Natural killer cell (primary cell): ENCODE measurements around the gene CPNE4. TPM values are rescaled to one million over a fixed set of nuclear protein-coding genes. Genes with fewer than 3 reads are reported as not detected.

Experiments
- ATAC-seq, 3 donors: fragments of 150-1000 bp in 2 of 3; fragments of 200-7000 bp in 1 of 3; cut with Tn5 transposase; 1 replicate in 1 of 3; 2 replicates in 2 of 3; pipeline ENCODE4 v1.10.0; 2021; ENCODE audit warnings: mild to moderate bottlenecking in 2 of 3, moderate library complexity in 2 of 3
- DNase-seq, 2 donors: peaks; one replicate each; pipeline versions ENCODE4 v3.0.0 to v3.0.0-alpha.2; 2013 to 2021; ENCODE audit warnings: mixed read lengths in 1 of 2
- H3K27ac ChIP-seq: one replicate; pipeline ENCODE4 v1.5.1; 2013; ENCODE audit warnings: mild to moderate bottlenecking, low read length
- H3K27me3 ChIP-seq: one replicate; pipeline ENCODE4 v1.6.1; 2013; ENCODE audit warnings: low read length; ENCODE audit not compliant: control insufficient read depth, insufficient read depth
- H3K36me3 ChIP-seq: one replicate; pipeline ENCODE4 v1.6.1; 2013; ENCODE audit warnings: low read length; ENCODE audit not compliant: control insufficient read depth, insufficient read depth
- H3K4me1 ChIP-seq: one replicate; pipeline ENCODE4 v1.6.1; 2013; ENCODE audit warnings: low read length; ENCODE audit not compliant: control insufficient read depth, insufficient read depth
- H3K4me3 ChIP-seq: one replicate; pipeline ENCODE4 v1.5.1; 2013; ENCODE audit warnings: low read length
- H3K9me3 ChIP-seq: one replicate; pipeline ENCODE4 v1.6.1; 2013; ENCODE audit warnings: low read length; ENCODE audit not compliant: control insufficient read depth, insufficient read depth
- H3K27ac Mint-ChIP-seq, 2 donors: one replicate each; pipeline ENCODE4 v1.8.0; 2022; ENCODE audit warnings: mild to moderate bottlenecking in 2 of 2, mixed read lengths in 2 of 2, moderate library complexity in 1 of 2
- H3K27me3 Mint-ChIP-seq, 2 donors: one replicate each; pipeline ENCODE4 v1.8.0; 2022; ENCODE audit warnings: low read depth in 2 of 2, mixed read lengths in 2 of 2
- H3K36me3 Mint-ChIP-seq: one replicate; pipeline ENCODE4 v1.8.0; 2022; ENCODE audit warnings: mixed read lengths
- H3K4me1 Mint-ChIP-seq, 2 donors: one replicate each; pipeline ENCODE4 v1.8.0; 2022; ENCODE audit warnings: mixed read lengths in 2 of 2
- H3K4me3 Mint-ChIP-seq: one replicate; pipeline ENCODE4 v1.8.0; 2022; ENCODE audit warnings: mild to moderate bottlenecking, moderate library complexity, mixed read lengths
- H3K9me3 Mint-ChIP-seq, 2 donors: one replicate each; pipeline ENCODE4 v1.8.0; 2022; ENCODE audit warnings: mixed read lengths in 2 of 2
- WGBS: methylation state at CpG from one replicate; pipeline ENCODE4 v1.1.7; 2013; ENCODE audit warnings: missing lambda C conversion rate; ENCODE audit not compliant: insufficient coverage; 5-methylcytosine and 5-hydroxymethylcytosine counted together
- intact Hi-C: fragments of 100-400 bp; cut with micrococcal nuclease; formaldehyde crosslinking; loops from one replicate; pipeline ENCODE4 v1.14.2; 2022
- total RNA-seq, 4 donors: library from RNA; stranded (reverse); fragments of 120-200 nt in 1 of 4; gene quantifications; one replicate each; pipeline versions ENCODE4 v1.2.3 to v1.2.4, GENCODE V29; 2013 to 2022
- TF ChIP-seq, protein P1 (sequence below): fragments of 200-600 bp; IDR thresholded peaks from one replicate; pipeline ENCODE4 v1.8.0; 2022; ENCODE audit warnings: antibody characterized with exemption

Gene CPNE4
- total RNA-seq, 3 donors from 2014 or later (not counting 1 experiment from before 2014, with no cell fraction given) = not detected

- Mint-ChIP-seq H3K4me3 (no peak overlapping the region), H3K9me3 (no peaks in the 10 kb centered on the region), H3K4me1 (no peaks in the 10 kb centered on the region), H3K27me3 (peaks cover under 1 to 4% of the 10 kb centered on the region in 2 donors), H3K27ac (no peak overlapping the region), H3K36me3 (no peaks in the 10 kb centered on the region)
- TF ChIP-seq, protein P1, sequence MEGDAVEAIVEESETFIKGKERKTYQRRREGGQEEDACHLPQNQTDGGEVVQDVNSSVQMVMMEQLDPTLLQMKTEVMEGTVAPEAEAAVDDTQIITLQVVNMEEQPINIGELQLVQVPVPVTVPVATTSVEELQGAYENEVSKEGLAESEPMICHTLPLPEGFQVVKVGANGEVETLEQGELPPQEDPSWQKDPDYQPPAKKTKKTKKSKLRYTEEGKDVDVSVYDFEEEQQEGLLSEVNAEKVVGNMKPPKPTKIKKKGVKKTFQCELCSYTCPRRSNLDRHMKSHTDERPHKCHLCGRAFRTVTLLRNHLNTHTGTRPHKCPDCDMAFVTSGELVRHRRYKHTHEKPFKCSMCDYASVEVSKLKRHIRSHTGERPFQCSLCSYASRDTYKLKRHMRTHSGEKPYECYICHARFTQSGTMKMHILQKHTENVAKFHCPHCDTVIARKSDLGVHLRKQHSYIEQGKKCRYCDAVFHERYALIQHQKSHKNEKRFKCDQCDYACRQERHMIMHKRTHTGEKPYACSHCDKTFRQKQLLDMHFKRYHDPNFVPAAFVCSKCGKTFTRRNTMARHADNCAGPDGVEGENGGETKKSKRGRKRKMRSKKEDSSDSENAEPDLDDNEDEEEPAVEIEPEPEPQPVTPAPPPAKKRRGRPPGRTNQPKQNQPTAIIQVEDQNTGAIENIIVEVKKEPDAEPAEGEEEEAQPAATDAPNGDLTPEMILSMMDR = no peak
- intact Hi-C loops = no loop called here
- no peaks in the 10 kb centered on the region for H3K4me1 ChIP-seq
- DNase-seq (no peak), ATAC-seq (no peak)
- no peak overlapping the region for H3K4me3 ChIP-seq
- H3K36me3 ChIP-seq = no peaks in the 10 kb centered on the region
- no peak overlapping the region for H3K27ac ChIP-seq
- H3K9me3 ChIP-seq = no peaks in the 10 kb centered on the region
- H3K27me3 ChIP-seq = no peaks in the 10 kb centered on the region
Observed at GRCh38 chr3:132042681-132043080, 7.9 kb upstream of the CPNE4 start.

GRCh38 chr3:132038198-132038825 is 3.5 kb upstream of the CPNE4 start:
- no peaks in the 10 kb centered on the region for H3K36me3 ChIP-seq
- Mint-ChIP-seq H3K36me3 (no peaks in the 10 kb centered on the region), H3K4me3 (no peak overlapping the region), H3K27me3 (peaks cover 20 to 35% of the 10 kb centered on the region in 2 donors), H3K4me1 (peaks cover 0 to 6% of the 10 kb centered on the region in 2 donors), H3K9me3 (peaks cover 0 to 3% of the 10 kb centered on the region in 2 donors), H3K27ac (no peak overlapping the region)
- H3K9me3 ChIP-seq = peaks cover 6% of the 10 kb centered on the region
- H3K27ac ChIP-seq = no peak overlapping the region
- TF ChIP-seq, protein P1 = no peak
- ATAC-seq (no peak), DNase-seq (no peak)
- intact Hi-C loops = loop anchor here (10.0 kb wide), 1 partner anchor 984 kb away; no protein-coding TSS in a partner anchor
- no peaks in the 10 kb centered on the region for H3K4me1 ChIP-seq
- WGBS = 8% methylated on average over 1 of the region's 1 CpG
- peaks cover 23% of the 10 kb centered on the region for H3K27me3 ChIP-seq
- no peak overlapping the region for H3K4me3 ChIP-seq

- DNase-seq = no peak
- H3K27me3 ChIP-seq = peaks cover 24% of the 10 kb centered on the region
- 71% methylated on average over 3 of the region's 3 CpGs for WGBS
- TF ChIP-seq, protein P1 = no peak
- Mint-ChIP-seq H3K36me3 (no peaks in the 10 kb centered on the region), H3K27me3 (peaks cover 27 to 42% of the 10 kb centered on the region in 2 donors), H3K9me3 (peaks cover 0 to 3% of the 10 kb centered on the region in 2 donors), H3K27ac (no peak overlapping the region), H3K4me1 (peaks cover 0 to 6% of the 10 kb centered on the region in 2 donors), H3K4me3 (no peak overlapping the region)
- no peak for ATAC-seq
- H3K27ac ChIP-seq = no peak overlapping the region
- H3K9me3 ChIP-seq = peaks cover 6% of the 10 kb centered on the region
- H3K36me3 ChIP-seq = no peaks in the 10 kb centered on the region
- intact Hi-C loops = loop anchor here (10.0 kb wide), 1 partner anchor 983 kb away; no protein-coding TSS in a partner anchor
- no peaks in the 10 kb centered on the region for H3K4me1 ChIP-seq
- no peak overlapping the region for H3K4me3 ChIP-seq
Observed at GRCh38 chr3:132037581-132037980, 2.8 kb upstream of the CPNE4 start.

DNA sequence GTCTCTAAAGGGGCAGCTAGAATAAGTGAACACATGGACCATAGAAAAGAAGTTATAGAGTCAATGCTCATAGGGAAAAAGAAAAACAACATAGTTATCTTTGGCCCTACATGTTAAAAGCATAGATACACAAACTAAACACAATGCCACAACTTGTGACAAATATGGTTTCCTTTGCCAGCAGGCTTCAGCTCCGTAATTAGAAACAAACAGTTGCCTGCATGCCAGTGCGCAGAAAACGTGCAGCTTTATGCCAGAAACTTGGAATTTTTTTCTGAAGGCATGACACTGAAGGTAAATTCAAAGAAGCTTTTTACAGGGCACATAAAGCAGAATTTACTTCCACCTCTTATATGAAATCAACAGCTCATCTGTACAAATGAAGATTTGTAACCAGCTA is 2.2 kb upstream of the CPNE4 start:
- Mint-ChIP-seq H3K4me3 (no peak overlapping the region), H3K4me1 (peaks cover 0 to 6% of the 10 kb centered on the region in 2 donors), H3K27me3 (peaks cover 28 to 48% of the 10 kb centered on the region in 2 donors), H3K27ac (no peak overlapping the region), H3K36me3 (no peaks in the 10 kb centered on the region), H3K9me3 (peaks cover 0 to 3% of the 10 kb centered on the region in 2 donors)
- WGBS = 61% methylated on average over 3 of the region's 3 CpGs
- no peaks in the 10 kb centered on the region for H3K36me3 ChIP-seq
- peaks cover 28% of the 10 kb centered on the region for H3K27me3 ChIP-seq
- intact Hi-C loops = loop anchor here (10.0 kb wide), 1 partner anchor 982 kb away; no protein-coding TSS in a partner anchor
- DNase-seq (no peak), ATAC-seq (no peak)
- TF ChIP-seq, protein P1 = no peak
- H3K4me1 ChIP-seq = no peaks in the 10 kb centered on the region
- no peak overlapping the region for H3K4me3 ChIP-seq
- H3K27ac ChIP-seq = no peak overlapping the region
- H3K9me3 ChIP-seq = peaks cover 6% of the 10 kb centered on the region
